Endodermal cell (in vitro differentiated cells): ENCODE data around the gene LRRC58. TPM values are rescaled to one million over a fixed set of nuclear protein-coding genes. Genes with fewer than 3 reads are reported as not detected.

Source experiments
- DNase-seq: peaks from one replicate; pipeline ENCODE4 v3.0.0-alpha.2; 2017
- H3K27ac ChIP-seq: 2 replicates; pipeline ENCODE4 v1.5.1; 2013; ENCODE audit warnings: mild to moderate bottlenecking, low read depth, low read length, moderate library complexity
- H3K27me3 ChIP-seq: 2 replicates; pipeline ENCODE4 v1.6.1; 2013; ENCODE audit warnings: mild to moderate bottlenecking, low read length, moderate library complexity; ENCODE audit not compliant: insufficient read depth, control insufficient read depth, poor library complexity, severe bottlenecking
- H3K36me3 ChIP-seq: 2 replicates; pipeline ENCODE4 v1.7.0; 2013; ENCODE audit warnings: mild to moderate bottlenecking, low read length, moderate library complexity; ENCODE audit not compliant: control insufficient read depth, insufficient read depth
- H3K4me1 ChIP-seq: one replicate; pipeline ENCODE4 v1.7.0; 2013; ENCODE audit warnings: low read length; ENCODE audit not compliant: control insufficient read depth, insufficient read depth
- H3K4me3 ChIP-seq: 2 replicates; pipeline ENCODE4 v1.5.1; 2013; ENCODE audit warnings: mild to moderate bottlenecking, low read length, moderate library complexity
- H3K9ac ChIP-seq: 2 replicates; pipeline ENCODE4 v1.6.1; 2013; ENCODE audit warnings: mild to moderate bottlenecking, low read length, moderate library complexity; ENCODE audit not compliant: poor library complexity, severe bottlenecking; ENCODE audit errors: extremely low read depth
- H3K9me3 ChIP-seq: 2 replicates; pipeline ENCODE4 v1.6.1; 2013; ENCODE audit warnings: mild to moderate bottlenecking, low read length, moderate library complexity; ENCODE audit not compliant: control insufficient read depth
- H3K27ac Mint-ChIP-seq: 2 replicates; pipeline ENCODE4 v1.8.0; 2020; ENCODE audit warnings: mixed read lengths
- H3K27me3 Mint-ChIP-seq: 2 replicates; pipeline ENCODE4 v1.8.0; 2021; ENCODE audit warnings: mild to moderate bottlenecking, mixed read lengths; ENCODE audit not compliant: insufficient read depth
- H3K36me3 Mint-ChIP-seq: 2 replicates; pipeline ENCODE4 v1.8.0; 2020; ENCODE audit warnings: low read depth, mixed read lengths
- H3K4me1 Mint-ChIP-seq: 2 replicates; pipeline ENCODE4 v1.8.0; 2020; ENCODE audit warnings: mixed read lengths
- H3K4me3 Mint-ChIP-seq: 2 replicates; pipeline ENCODE4 v1.8.0; 2020; ENCODE audit warnings: mild to moderate bottlenecking, moderate library complexity, mixed read lengths
- H3K9me3 Mint-ChIP-seq: 2 replicates; pipeline ENCODE4 v1.8.0; 2020; ENCODE audit warnings: mild to moderate bottlenecking, mixed read lengths
- WGBS, 2 experiments: methylation state at CpG; one replicate each; pipeline versions ENCODE4 v1.1.5 to v1.1.7; 2013; ENCODE audit warnings: missing lambda C conversion rate in 2 of 2, mixed read lengths in 1 of 2; ENCODE audit not compliant: insufficient coverage in 1 of 2, insufficient read length in 1 of 2; 5-methylcytosine and 5-hydroxymethylcytosine counted together
- total RNA-seq, 2 donors: library from RNA; stranded (reverse); fragmentation: NEBNext Ultra II Directional in 1 of 2; extraction: Animal tissue kit (Norgen Biotek cat#: 25700) in 1 of 2; gene quantifications; 2 replicates in 1 of 2; 3 replicates in 1 of 2; pipeline ENCODE4 v1.2.1, GENCODE V29; 2021
- TF ChIP-seq, protein P1 (sequence below): fragments of 200-600 bp; sonication (generic); conservative IDR thresholded peaks from 2 replicates; pipeline ENCODE4 v1.5.0; 2021; ENCODE audit warnings: antibody characterized with exemption, mild to moderate bottlenecking

LRRC58 gene
- total RNA-seq, 2 donors from 2014 or later: 16.0 to 20.5 TPM

DNA sequence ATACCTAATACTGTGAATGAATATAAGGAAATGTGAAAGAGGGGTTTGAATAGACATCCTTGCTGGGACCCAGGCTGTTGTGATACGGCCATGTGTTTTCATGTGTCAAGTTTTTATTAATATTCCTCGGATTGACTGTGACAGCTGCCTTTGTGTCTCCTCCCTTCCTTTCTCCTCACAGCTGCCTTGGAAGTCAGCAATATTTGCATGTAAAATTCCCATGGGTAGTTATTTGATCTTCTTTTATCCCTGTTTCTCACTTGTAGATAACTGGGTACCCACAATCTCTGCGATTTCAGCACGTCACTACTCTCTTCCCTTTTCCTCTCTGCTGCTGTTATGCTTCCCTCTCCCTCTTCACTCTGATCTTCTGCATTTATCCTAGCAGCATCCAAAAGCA, 73.5 kb downstream of the LRRC58 start:
- Histone ChIP-seq H3K4me1 (peaks cover 4% of the 10 kb centered on the region), H3K9me3 (no peaks in the 10 kb centered on the region), H3K27me3 (no peaks in the 10 kb centered on the region), H3K9ac (no peak overlapping the region), H3K36me3 (no peaks in the 10 kb centered on the region), H3K4me3 (no peak overlapping the region), H3K27ac (peak overlapping the region; percentile 70)
- H3K4me3 Mint-ChIP-seq: no peak overlapping the region
- peaks cover 16% of the 10 kb centered on the region for H3K4me1 Mint-ChIP-seq
- 73% methylated on average over 4 of the region's 4 CpGs; no CpG with 5 or more reads in 1 of the 2 experiments for WGBS, 2 experiments
- no peaks in the 10 kb centered on the region for H3K9me3 Mint-ChIP-seq
- H3K27ac Mint-ChIP-seq: no peak overlapping the region
- no peak for DNase-seq
- H3K36me3 Mint-ChIP-seq: no peaks in the 10 kb centered on the region
- H3K27me3 Mint-ChIP-seq: peaks cover 10% of the 10 kb centered on the region
- TF ChIP-seq, protein P1, sequence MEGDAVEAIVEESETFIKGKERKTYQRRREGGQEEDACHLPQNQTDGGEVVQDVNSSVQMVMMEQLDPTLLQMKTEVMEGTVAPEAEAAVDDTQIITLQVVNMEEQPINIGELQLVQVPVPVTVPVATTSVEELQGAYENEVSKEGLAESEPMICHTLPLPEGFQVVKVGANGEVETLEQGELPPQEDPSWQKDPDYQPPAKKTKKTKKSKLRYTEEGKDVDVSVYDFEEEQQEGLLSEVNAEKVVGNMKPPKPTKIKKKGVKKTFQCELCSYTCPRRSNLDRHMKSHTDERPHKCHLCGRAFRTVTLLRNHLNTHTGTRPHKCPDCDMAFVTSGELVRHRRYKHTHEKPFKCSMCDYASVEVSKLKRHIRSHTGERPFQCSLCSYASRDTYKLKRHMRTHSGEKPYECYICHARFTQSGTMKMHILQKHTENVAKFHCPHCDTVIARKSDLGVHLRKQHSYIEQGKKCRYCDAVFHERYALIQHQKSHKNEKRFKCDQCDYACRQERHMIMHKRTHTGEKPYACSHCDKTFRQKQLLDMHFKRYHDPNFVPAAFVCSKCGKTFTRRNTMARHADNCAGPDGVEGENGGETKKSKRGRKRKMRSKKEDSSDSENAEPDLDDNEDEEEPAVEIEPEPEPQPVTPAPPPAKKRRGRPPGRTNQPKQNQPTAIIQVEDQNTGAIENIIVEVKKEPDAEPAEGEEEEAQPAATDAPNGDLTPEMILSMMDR: no peak

DNA sequence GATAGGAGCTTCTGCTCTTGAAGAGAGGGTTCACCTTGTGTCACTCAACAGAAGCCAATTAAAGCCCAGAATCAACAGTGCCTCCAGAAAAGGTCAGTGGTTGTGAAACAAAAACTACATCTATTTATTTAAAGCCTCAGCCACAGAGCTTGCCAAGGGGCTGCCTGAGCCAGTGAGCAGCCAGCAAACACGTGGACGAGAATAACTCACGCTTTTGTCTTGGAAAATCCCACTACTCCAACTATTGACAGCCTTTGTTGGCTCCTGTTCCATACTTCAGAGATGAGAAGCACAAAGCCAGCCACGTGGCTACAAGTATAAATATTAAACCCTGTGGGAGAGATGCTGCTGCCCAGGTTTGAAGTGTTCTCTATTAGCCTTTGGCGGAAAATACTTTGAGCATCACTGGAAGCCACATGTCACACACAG, 74.4 kb downstream of the LRRC58 start:
- Mint-ChIP-seq H3K9me3 (no peaks in the 10 kb centered on the region), H3K36me3 (no peaks in the 10 kb centered on the region), H3K4me1 (peaks cover 18% of the 10 kb centered on the region), H3K4me3 (no peak overlapping the region), H3K27ac (no peak overlapping the region), H3K27me3 (peaks cover 10% of the 10 kb centered on the region)
- Histone ChIP-seq H3K9me3 (no peaks in the 10 kb centered on the region), H3K9ac (no peak overlapping the region), H3K4me1 (peaks cover 8% of the 10 kb centered on the region), H3K27ac (no peak overlapping the region), H3K36me3 (no peaks in the 10 kb centered on the region), H3K27me3 (no peaks in the 10 kb centered on the region), H3K4me3 (no peak overlapping the region)
- TF ChIP-seq, protein P1: no peak
- 79 to 88% methylated on average over 4 to 5 of the region's 5 CpGs for WGBS, 2 experiments
- DNase-seq: no peak

Other genes starting within 250 kb of the LRRC58 start
- 1 to 10 TPM; 1.1 to 1.2 TPM for gene GPR156, start 64.1 kb downstream of the LRRC58 start, total RNA-seq
- 100 to 1,000 TPM; 309 to 379 TPM for gene FSTL1, start 101.6 kb upstream of the LRRC58 start, total RNA-seq
- 100 to 1,000 TPM; 144 to 181 TPM for gene NDUFB4, start 247.0 kb upstream of the LRRC58 start, total RNA-seq